ENCODE results near the gene SAP30.

SAP30 gene

DNA sequence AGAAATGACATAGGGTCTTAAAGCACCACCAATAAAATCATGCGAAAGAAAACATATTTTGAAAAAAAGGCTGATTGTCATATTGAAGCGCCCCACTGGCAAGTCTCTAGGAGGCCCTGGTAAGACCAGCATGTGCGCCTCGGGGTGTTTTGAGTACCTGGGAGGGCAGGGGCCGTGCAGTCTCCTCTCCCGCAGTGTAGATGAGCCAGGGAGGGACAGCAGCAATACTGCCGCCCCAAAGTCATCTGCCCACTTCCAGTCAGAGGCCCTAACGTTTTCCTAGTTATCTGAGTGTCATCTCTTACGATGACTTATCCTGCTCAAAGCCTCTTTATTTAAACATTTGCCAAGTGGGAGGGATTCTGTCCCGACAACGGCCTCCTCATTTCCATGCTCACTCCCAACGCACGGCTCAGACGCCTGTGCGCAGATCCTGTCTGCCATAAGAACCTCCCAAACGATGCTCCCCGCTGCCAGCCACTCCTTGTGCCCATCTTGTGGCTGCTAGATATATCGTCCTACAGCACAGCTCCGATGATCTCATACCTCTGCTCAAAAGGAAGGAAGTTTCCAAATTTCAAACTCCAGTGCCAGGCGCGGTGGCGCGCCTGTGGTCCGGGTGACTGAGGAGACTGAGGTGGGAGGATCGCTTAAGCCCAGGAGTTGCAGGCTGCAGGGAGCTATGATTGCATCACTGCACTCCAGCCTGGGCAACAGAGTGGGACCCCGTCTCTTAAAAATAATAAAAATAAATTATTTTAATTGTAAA is 45.3 kb downstream of the SAP30 start:
- no peak for DNase-seq

DNA sequence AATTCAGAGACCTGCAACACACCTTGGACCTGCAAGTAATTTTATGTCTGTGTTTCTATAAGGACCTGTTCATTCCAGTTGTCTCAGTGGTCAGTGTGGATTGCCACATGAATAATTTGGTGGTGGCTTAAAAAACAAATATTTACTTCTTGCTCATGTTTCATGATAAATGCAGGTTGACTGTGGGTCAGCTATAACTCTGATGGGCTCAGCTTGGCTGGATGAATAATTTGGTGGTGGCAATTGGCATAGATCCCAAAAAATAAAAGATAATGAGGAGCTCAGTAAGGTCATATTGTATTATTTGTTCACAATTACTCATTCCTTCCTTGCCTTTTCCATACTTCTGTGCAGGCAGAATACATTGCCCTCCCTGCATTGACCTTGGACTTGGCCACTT is 47.1 kb downstream of the SAP30 start:
- no peak for DNase-seq

DNA sequence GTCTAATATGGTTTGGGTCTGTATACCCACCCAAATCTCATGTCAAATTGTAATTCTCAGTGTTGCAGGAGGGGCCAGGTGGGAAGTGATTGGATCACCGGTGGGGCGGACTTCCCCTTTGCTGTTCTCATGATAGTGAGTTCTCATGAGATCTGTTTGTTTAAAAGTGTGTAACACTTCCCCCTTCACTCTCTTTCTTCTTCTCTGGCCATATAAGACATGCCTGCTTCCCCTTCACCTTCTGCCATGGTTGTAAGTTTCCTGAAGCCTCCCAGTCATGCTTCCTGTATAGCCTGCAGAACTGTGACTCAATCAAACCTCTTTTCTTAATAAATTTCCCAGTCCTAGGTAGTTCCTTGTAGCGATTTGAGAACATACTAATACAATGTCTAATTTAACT is 47.9 kb downstream of the SAP30 start:
- DNase-seq: no peak

DNA sequence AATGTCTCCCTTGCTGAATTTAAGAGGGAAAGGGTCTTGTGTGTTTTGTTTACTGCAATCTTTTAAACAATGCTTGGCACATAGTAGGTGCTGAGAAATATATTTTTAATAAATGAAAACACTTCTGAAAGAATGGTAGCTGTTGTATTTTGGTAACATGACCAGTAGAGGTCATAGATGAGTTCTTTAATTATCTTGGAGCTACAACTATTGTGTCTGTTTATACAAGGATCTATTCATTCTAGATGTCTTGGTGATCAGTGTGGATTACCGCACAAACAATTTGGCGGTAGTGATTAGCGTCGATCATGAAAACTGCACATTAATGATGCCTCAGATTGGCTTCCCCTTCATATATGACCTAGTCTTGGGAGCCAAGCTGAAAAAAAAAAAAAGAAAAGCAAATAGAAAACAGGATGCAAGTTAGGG is 49.6 kb downstream of the SAP30 start:
- DNase-seq: no peak

DNA sequence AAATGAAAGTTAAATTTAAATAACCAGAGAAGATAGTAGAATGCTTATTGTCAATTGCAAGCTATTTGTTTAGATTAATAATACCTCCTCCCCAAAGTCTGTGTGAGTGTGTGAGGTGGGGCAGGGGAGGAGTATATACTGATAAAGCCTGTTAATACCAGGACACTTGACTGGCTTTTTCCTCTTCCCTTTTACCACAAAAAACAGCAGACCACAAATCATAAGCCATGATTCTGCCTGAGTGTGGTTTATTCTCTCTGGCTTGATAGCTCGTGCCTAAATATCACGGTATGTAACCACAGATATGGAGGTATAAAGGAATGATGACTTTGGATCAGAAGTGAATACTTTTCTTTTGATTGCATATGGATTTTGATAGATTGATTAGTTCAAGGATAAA is 50.0 kb downstream of the SAP30 start:
- DNase-seq: no peak

DNA sequence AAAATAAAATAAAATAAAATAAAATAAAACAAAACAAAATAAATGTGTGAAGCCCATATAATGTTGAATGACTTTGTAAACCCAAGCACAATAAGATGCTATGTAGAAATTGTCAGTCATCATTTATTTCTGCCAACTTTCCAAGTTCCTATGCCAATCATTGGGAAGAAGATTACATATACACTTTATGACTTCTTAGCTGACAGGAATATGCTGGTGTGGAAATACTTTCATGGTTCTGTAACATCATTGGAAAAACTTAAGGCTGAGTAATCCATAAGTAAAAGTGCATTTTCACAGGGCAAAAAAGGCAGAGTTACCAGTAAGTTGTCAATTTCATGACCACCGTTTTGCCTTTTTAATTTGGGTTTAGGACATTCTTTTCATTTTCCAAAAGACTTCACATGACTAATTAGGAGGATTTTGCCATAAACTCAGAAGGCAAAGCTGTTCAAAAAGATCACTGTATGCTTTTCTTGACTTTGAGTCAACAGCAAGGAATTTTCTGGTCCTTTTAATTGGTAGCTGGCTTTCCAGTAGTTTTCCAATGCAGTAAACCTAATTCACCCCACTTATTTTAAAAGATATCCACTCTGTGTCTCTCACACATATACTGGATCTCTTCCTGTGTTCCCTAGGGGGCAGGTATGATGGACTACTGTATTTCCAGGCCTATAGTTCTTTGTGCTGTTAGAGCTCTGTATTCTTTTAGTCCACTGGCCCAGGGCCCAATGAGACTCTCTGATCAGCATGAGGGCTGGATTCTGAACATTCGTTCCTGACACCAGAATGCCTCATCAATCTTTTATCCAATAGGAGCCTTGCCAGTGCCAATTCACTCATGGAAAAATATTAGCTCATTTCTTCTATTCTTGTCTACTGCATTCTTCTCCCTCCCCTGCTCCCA is 54.4 kb downstream of the SAP30 start:
- DNase-seq: no peak

DNA sequence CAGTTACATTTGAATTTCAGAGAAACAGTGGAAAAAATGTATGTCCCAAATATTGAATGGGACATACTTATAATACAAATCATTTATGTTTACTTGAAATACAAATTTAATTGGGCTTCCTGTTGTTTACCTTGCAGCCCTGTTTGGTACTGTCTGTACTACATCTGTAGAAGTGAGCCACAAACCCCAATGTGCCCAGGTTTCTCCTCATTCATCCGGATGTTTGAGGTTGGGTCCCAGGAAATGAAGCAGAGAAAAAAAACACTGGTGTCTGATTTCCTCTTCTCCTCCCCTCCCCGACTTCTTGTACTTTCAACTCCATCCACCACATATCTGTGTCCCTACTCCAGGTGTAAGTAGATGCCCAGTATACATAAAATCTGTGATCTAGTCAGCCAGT is 55.3 kb downstream of the SAP30 start:
- DNase-seq: no peak

Measured in NCI-H510A (cell line).